ENCODE results near the gene P2RX3. TPM values are rescaled to one million over a fixed set of nuclear protein-coding genes. Genes with fewer than 3 reads are reported as not detected.

P2RX3 gene
- total and polyA plus RNA-seq, 2 of the 8 experiments (the other 6 are each of a cell fraction or from before 2014, with no cell fraction given): 0.45 to 0.47 TPM

DNA sequence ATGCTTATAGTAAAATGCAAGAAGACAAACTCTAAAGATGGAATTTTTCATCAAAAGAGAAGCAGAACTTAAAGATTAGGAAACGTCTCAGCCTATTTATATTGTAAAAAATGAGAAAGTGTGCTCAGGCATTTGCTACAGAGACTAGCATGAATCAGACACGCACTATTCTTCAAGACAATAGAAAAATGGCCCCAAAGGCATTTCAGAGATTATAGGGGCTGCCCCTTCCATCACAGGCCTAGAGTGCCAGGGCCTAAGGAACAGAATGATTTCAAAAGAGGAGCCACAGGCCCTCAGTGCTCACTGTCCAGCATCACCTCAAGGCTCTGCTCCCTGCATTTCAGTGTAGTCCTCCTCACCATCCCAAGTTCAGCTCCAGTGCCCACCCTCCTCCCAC, 40.9 kb upstream of the P2RX3 start:
- ChIA-PET CTCF (ENCODE audit: partially characterized antibody) (no interaction called here), POLR2A (ENCODE audit: partially characterized antibody) (interaction anchor here (0.7 to 39.4 kb wide), 2 partner anchors 27 to 325 kb away, joined by 3 to 1279 read pairs; partner anchors contain the start of genes P2RX3, SSRP1 and TNKS1BP1)
- no peak for FAIRE-seq
- Histone ChIP-seq H3K56ac (replicated peaks; ENCODE audit: insufficient read length, low read depth, low read length) (no peak overlapping the region), H3K4me2 (ENCODE audit: insufficient read depth in 1 of 2, low read depth in 2 of 2, low read length in 2 of 2) (no peak overlapping the region), H2BK120ac (replicated peaks; ENCODE audit: low read depth, low read length) (no peak overlapping the region), H3K36me3 (ENCODE audit: control insufficient read depth in 2 of 4, insufficient read depth in 4 of 4, low read length in 3 of 4) (peaks cover 23 to 41% (median 37%) of the 10 kb centered on the region in 4 experiments), H3K4me3 (ENCODE audit: extremely low read depth in 1 of 4, insufficient read depth in 2 of 4, low read depth in 3 of 4, low read length in 4 of 4) (no peak overlapping the region), H3K14ac (ENCODE audit: insufficient read length) (no peak overlapping the region), H3K27ac (ENCODE audit: low read depth, low read length) (no peak overlapping the region), H2AFZ (ENCODE audit: low read length) (no peak overlapping the region), H3K9me3 (ENCODE audit: insufficient read depth in 2 of 2, low read depth in 1 of 2, low read length in 1 of 2) (peaks cover 5 to 6% of the 10 kb centered on the region in 2 experiments; a peak in 3 of 4 replicates), H2BK5ac (ENCODE audit: low read depth, low read length) (no peak overlapping the region), H3K23ac (ENCODE audit: insufficient read length) (no peak overlapping the region), H4K20me1 (replicated peaks in 1 of 2; ENCODE audit: control insufficient read depth in 1 of 2, insufficient read depth in 2 of 2, low read length in 2 of 2) (peaks cover 0 to 2% of the 10 kb centered on the region in 2 experiments), H3K9ac (replicated peaks in 1 of 4; ENCODE audit: extremely low read depth in 1 of 4, low read depth in 3 of 4, low read length in 3 of 4) (no peak overlapping the region), H2BK15ac (ENCODE audit: low read length) (no peak overlapping the region), H3K79me1 (ENCODE audit: low read depth, low read length) (no peaks in the 10 kb centered on the region), H3K18ac (ENCODE audit: extremely low read depth, low read length) (no peak overlapping the region), H4K5ac (ENCODE audit: insufficient read length, low read depth, low read length) (no peak overlapping the region), H4K91ac (replicated peaks; ENCODE audit: insufficient read length, low read length) (no peak overlapping the region), H3K79me2 (ENCODE audit: control insufficient read depth in 1 of 2, insufficient read depth in 2 of 2, low read length in 2 of 2) (no peaks in the 10 kb centered on the region), H3K23me2 (ENCODE audit: low read depth, low read length) (no peaks in the 10 kb centered on the region), H3K4me1 (replicated peaks in 1 of 4; ENCODE audit: control insufficient read depth in 3 of 4, insufficient read depth in 4 of 4, low read length in 3 of 4) (peaks cover 0 to 5% (median 2%) of the 10 kb centered on the region in 4 experiments; a peak in 2 of 7 replicates), H3K27me3 (replicated peaks in 1 of 4; ENCODE audit: control insufficient read depth in 3 of 4, extremely low read depth in 1 of 4, insufficient read depth in 3 of 4, low read length in 3 of 4) (no peaks in the 10 kb centered on the region), H4K8ac (ENCODE audit: extremely low read depth, insufficient read depth, low read length) (no peak overlapping the region), H2BK12ac (ENCODE audit: low read depth, low read length) (no peak overlapping the region), H2AK5ac (ENCODE audit: low read depth, low read length) (no peak overlapping the region), H3K4ac (replicated peaks; ENCODE audit: insufficient read length, low read depth, low read length) (no peak overlapping the region), H2BK20ac (ENCODE audit: low read length) (no peak overlapping the region)
- no peak for TF ChIP-seq SP2 (IDR thresholded peaks at IDR 0.05; ENCODE audit: low read length)
- no peak for TF ChIP-seq GABPA (IDR thresholded peaks at IDR 0.05; ENCODE audit: borderline replicate concordance, insufficient read depth, low read length)
- TF ChIP-seq, protein P1, sequence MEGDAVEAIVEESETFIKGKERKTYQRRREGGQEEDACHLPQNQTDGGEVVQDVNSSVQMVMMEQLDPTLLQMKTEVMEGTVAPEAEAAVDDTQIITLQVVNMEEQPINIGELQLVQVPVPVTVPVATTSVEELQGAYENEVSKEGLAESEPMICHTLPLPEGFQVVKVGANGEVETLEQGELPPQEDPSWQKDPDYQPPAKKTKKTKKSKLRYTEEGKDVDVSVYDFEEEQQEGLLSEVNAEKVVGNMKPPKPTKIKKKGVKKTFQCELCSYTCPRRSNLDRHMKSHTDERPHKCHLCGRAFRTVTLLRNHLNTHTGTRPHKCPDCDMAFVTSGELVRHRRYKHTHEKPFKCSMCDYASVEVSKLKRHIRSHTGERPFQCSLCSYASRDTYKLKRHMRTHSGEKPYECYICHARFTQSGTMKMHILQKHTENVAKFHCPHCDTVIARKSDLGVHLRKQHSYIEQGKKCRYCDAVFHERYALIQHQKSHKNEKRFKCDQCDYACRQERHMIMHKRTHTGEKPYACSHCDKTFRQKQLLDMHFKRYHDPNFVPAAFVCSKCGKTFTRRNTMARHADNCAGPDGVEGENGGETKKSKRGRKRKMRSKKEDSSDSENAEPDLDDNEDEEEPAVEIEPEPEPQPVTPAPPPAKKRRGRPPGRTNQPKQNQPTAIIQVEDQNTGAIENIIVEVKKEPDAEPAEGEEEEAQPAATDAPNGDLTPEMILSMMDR (IDR thresholded peaks at IDR 0.05; ENCODE audit: control extremely low read depth in 1 of 3, insufficient read depth in 1 of 3, low read depth in 1 of 3, low read length in 3 of 3): no peak
- no peak for TF ChIP-seq NRF1 (IDR thresholded peaks at IDR 0.05; ENCODE audit: low read depth, low read length)
- TF ChIP-seq HDAC2 (IDR thresholded peaks at IDR 0.05; ENCODE audit: borderline replicate concordance in 1 of 2, low read depth in 2 of 2, low read length in 2 of 2): no peak
- TF ChIP-seq SIX5 (IDR thresholded peaks at IDR 0.05; ENCODE audit: low read depth, low read length): no peak
- TF ChIP-seq CBX5 (IDR thresholded peaks at IDR 0.05; ENCODE audit: low read depth, low read length): no peak
- no peak for TF ChIP-seq CHD2 (IDR thresholded peaks at IDR 0.05; ENCODE audit: low read length)
- no peak for TF ChIP-seq SAP30 (IDR thresholded peaks at IDR 0.05; ENCODE audit: insufficient read depth, insufficient replicate concordance, low read length)
- TF ChIP-seq POLR2A (IDR thresholded peaks at IDR 0.05; ENCODE audit: control extremely low read depth in 1 of 2, low read depth in 2 of 2, low read length in 2 of 2): no peak
- no peak for TF ChIP-seq SP4 (IDR thresholded peaks at IDR 0.05; ENCODE audit: low read length)
- no peak for DNase-seq (ENCODE audit: low read depth in 1 of 2, low spot score in 2 of 2)
- 84% methylated on average over 2 of the region's 2 CpGs; no CpG with 5 or more reads in 1 of the 2 experiments for WGBS, 2 experiments (ENCODE audit: extremely low coverage in 1 of 2, insufficient coverage in 1 of 2, insufficient read length in 1 of 2, insufficient replicate concordance in 2 of 2, low coverage in 1 of 2, low lambda C conversion rate in 2 of 2, missing lambda C conversion rate in 1 of 2)

All from H1 (cell line).